ENCODE results near the gene SFTA2.
"Not testable (repeated sequence)": the region's sequence is repeated elsewhere in the genome, so short reads cannot be mapped to it uniquely, and the experiment has no call there.

Gene SFTA2

DNA sequence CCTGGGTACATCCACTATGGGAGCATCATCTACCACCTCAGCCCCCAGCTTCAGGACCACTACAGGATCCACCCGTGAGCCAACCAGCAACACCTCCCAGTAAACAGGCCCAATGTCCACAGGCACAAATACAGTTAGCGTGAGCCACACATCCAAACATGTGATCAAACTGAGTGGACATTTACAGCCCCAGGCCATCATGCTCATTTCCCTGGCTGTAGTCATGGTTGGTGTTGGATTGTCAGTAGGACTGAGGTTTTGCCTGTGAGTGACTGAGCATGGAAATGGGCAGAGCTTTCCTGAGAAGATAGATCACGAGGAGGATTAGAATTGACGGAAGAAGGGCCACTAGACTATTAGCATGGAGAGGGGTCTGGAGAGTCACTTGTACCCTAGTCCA lies 40.8 kb upstream of the SFTA2 start:
- H4K20me1 ChIP-seq (ENCODE audit: insufficient read depth): no peaks in the 10 kb centered on the region
- H3K27me3 ChIP-seq (ENCODE audit: insufficient read depth, low read depth): no peaks in the 10 kb centered on the region
- H3K36me3 ChIP-seq (ENCODE audit: insufficient read depth): no peaks in the 10 kb centered on the region
- no peak overlapping the region for H3K4me3 ChIP-seq (IDR thresholded peaks at IDR 0.05; ENCODE audit: insufficient read depth, low read depth, low read length)
- H3K9ac ChIP-seq: no peak overlapping the region
- TF ChIP-seq, protein P1, sequence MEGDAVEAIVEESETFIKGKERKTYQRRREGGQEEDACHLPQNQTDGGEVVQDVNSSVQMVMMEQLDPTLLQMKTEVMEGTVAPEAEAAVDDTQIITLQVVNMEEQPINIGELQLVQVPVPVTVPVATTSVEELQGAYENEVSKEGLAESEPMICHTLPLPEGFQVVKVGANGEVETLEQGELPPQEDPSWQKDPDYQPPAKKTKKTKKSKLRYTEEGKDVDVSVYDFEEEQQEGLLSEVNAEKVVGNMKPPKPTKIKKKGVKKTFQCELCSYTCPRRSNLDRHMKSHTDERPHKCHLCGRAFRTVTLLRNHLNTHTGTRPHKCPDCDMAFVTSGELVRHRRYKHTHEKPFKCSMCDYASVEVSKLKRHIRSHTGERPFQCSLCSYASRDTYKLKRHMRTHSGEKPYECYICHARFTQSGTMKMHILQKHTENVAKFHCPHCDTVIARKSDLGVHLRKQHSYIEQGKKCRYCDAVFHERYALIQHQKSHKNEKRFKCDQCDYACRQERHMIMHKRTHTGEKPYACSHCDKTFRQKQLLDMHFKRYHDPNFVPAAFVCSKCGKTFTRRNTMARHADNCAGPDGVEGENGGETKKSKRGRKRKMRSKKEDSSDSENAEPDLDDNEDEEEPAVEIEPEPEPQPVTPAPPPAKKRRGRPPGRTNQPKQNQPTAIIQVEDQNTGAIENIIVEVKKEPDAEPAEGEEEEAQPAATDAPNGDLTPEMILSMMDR (conservative IDR thresholded peaks at IDR 0.05; ENCODE audit: low read depth, low read length): no peak
- no peak overlapping the region for H2AFZ ChIP-seq (ENCODE audit: low read depth)
- H3K4me1 ChIP-seq (ENCODE audit: low read depth, poor library complexity, severe bottlenecking): peaks cover 14% of the 10 kb centered on the region
- no peaks in the 10 kb centered on the region for H3K79me2 ChIP-seq (ENCODE audit: insufficient read depth, low read depth)
- H3K27ac ChIP-seq: no peak overlapping the region
- no peak overlapping the region for H3K4me2 ChIP-seq

DNA sequence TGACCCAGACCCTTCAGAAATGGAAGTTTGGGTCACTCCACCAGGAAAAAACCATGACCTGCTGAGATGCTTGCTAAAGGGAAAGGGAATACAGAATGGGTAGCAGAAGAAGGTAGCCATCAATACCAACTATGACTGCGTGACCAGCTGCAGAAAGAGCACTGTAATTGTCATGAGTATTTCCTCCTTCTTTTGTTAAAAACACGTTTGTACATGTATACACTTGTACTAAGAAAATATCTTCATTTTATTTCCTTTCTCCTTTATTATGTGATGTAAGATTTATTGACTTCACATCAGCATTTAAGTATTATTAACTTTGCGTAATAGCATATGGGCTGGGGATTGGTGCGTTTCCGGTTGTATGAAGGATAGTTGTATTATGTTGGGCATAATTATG lies 39.0 kb upstream of the SFTA2 start:
- no peaks in the 10 kb centered on the region for H3K79me2 ChIP-seq (ENCODE audit: insufficient read depth, low read depth)
- H4K20me1 ChIP-seq (ENCODE audit: insufficient read depth): no peaks in the 10 kb centered on the region
- no peak overlapping the region for H3K4me2 ChIP-seq
- H3K27me3 ChIP-seq (ENCODE audit: insufficient read depth, low read depth): no peaks in the 10 kb centered on the region
- no peak overlapping the region for H2AFZ ChIP-seq (ENCODE audit: low read depth)
- no peak overlapping the region for H3K9ac ChIP-seq
- H3K36me3 ChIP-seq (ENCODE audit: insufficient read depth): no peaks in the 10 kb centered on the region
- H3K4me3 ChIP-seq (IDR thresholded peaks at IDR 0.05; ENCODE audit: insufficient read depth, low read depth, low read length): no peak overlapping the region
- no peak overlapping the region for H3K27ac ChIP-seq
- TF ChIP-seq, protein P1 (conservative IDR thresholded peaks at IDR 0.05; ENCODE audit: low read depth, low read length): no peak
- H3K4me1 ChIP-seq (ENCODE audit: low read depth, poor library complexity, severe bottlenecking): peaks cover 12% of the 10 kb centered on the region

DNA sequence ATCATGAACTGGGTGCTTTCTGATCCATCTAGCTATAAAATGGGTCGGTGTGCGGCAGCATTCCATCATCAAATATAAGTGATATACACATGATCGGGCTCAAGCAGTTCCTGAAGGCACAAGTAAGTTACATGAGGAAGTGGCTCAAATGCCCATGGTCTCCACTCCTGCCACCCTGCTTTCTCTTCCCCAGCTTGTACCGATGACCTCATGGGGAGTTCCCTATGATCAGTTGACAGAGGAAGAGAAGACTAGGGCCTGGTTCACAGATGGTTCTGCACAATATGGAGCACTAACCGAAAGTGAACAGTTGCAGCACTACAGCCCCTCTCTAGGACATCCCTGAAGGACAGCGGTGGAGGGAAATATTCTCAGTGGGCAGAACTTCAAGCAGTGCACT lies 37.2 kb upstream of the SFTA2 start:
- not testable (repeated sequence) for H3K79me2 ChIP-seq (ENCODE audit: insufficient read depth, low read depth); H3K27me3 ChIP-seq (ENCODE audit: insufficient read depth, low read depth); H3K4me2 ChIP-seq; H3K36me3 ChIP-seq (ENCODE audit: insufficient read depth); H3K9ac ChIP-seq; H3K4me3 ChIP-seq (IDR thresholded peaks at IDR 0.05; ENCODE audit: insufficient read depth, low read depth, low read length); H3K27ac ChIP-seq; H2AFZ ChIP-seq (ENCODE audit: low read depth); H4K20me1 ChIP-seq (ENCODE audit: insufficient read depth)
- peaks cover 30% of the 10 kb centered on the region for H3K4me1 ChIP-seq (ENCODE audit: low read depth, poor library complexity, severe bottlenecking)

DNA sequence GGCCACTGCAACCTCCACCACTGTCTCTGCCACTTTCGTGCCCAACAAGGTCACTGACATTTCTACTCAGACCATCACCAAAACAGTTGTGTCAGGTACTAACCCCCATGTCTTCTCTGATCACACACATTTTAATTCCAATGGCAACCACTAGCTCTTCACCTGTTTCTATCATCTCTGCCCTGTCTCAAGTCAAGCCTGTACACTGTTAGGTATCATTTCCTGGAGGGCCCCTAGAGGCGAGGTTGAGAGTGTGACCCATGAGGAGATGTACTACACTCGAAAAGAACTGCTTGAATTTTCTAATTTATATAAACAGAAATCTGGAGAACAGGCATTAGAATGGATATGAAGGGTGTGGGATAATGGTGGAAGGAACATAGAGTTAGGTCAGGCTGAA lies 34.2 kb upstream of the SFTA2 start:
- H3K36me3 ChIP-seq (ENCODE audit: insufficient read depth): no peaks in the 10 kb centered on the region
- H3K4me2 ChIP-seq: no peak overlapping the region; the same call in 1 of the 2 replicates
- H3K9ac ChIP-seq: no peak overlapping the region
- TF ChIP-seq, protein P1 (conservative IDR thresholded peaks at IDR 0.05; ENCODE audit: low read depth, low read length): no peak
- H3K4me3 ChIP-seq (IDR thresholded peaks at IDR 0.05; ENCODE audit: insufficient read depth, low read depth, low read length): no peak overlapping the region
- no peaks in the 10 kb centered on the region for H3K27me3 ChIP-seq (ENCODE audit: insufficient read depth, low read depth)
- peaks cover 60% of the 10 kb centered on the region for H3K4me1 ChIP-seq (ENCODE audit: low read depth, poor library complexity, severe bottlenecking)
- H4K20me1 ChIP-seq (ENCODE audit: insufficient read depth): no peaks in the 10 kb centered on the region
- no peak overlapping the region for H3K27ac ChIP-seq
- H3K79me2 ChIP-seq (ENCODE audit: insufficient read depth, low read depth): no peaks in the 10 kb centered on the region
- H2AFZ ChIP-seq (ENCODE audit: low read depth): no peak overlapping the region

DNA sequence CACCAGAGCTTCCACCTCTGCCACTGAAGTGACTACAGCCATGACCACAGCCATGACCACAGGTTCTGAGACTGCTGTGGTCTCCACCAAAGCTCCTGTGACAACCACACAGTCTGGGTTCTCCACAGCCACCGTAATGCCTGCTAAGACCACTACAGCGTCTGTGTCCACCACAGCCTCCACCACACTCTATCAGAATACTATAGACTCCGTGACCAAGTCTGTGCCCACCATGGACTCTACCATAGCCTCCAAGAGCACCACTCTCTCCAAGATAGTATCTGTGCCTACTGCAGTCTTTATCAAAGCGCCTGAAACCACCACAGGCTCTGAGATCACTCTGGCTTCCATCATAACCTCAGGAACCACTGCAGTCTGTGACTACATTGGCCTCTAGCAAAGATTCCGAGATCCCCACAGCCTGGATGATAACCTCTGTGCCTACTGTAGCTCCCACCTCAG lies 33.2 kb upstream of the SFTA2 start:
- H3K79me2 ChIP-seq (ENCODE audit: insufficient read depth, low read depth): no peaks in the 10 kb centered on the region
- H3K27me3 ChIP-seq (ENCODE audit: insufficient read depth, low read depth): no peaks in the 10 kb centered on the region
- TF ChIP-seq, protein P1 (conservative IDR thresholded peaks at IDR 0.05; ENCODE audit: low read depth, low read length): no peak
- peak overlapping the region; percentile 59; the same call in 1 of the 2 replicates for H2AFZ ChIP-seq (ENCODE audit: low read depth)
- peak overlapping the region; percentile 61 for H3K4me2 ChIP-seq
- peaks cover 61% of the 10 kb centered on the region for H3K4me1 ChIP-seq (ENCODE audit: low read depth, poor library complexity, severe bottlenecking)
- no peaks in the 10 kb centered on the region for H4K20me1 ChIP-seq (ENCODE audit: insufficient read depth)
- peak overlapping the region; percentile 48; the same call in 1 of the 2 replicates for H3K9ac ChIP-seq
- H3K36me3 ChIP-seq (ENCODE audit: insufficient read depth): no peaks in the 10 kb centered on the region
- H3K4me3 ChIP-seq (IDR thresholded peaks at IDR 0.05; ENCODE audit: insufficient read depth, low read depth, low read length): no peak overlapping the region
- peak overlapping the region; percentile 97 for H3K27ac ChIP-seq

Data from KMS-11 (cell line).